Choroid plexus epithelial cell (primary cell): ENCODE measurements around the gene GRK6.

Experiments
- DNase-seq: peaks from one replicate; pipeline ENCODE4 v3.0.0-alpha.2; 2010; ENCODE audit warnings: low read depth
- H3K4me3 ChIP-seq: 2 replicates; pipeline ENCODE4 v1.5.1; 2011; ENCODE audit warnings: low read depth, mild to moderate bottlenecking, control low read depth, low read length, moderate library complexity
- CTCF ChIP-seq: conservative IDR thresholded peaks from 2 replicates; pipeline ENCODE4 v1.5.1; 2011; ENCODE audit warnings: low read depth, mild to moderate bottlenecking, control low read depth, inconsistent platforms, low read length, moderate library complexity

GRK6 gene

GRCh38 chr5:177473443-177474001 lies 47.0 kb downstream of the GRK6 start, which contains the start of gene DBN1:
Gene DBN1 (minus strand): TSS chr5:177473634. CDS start chr5:177473521, 113 bp downstream.
- H3K4me3 ChIP-seq = peak within 1 kb of the TSS; percentile 83
- no peak for TF ChIP-seq CTCF
- peak; percentile 60 for DNase-seq

- no peak for DNase-seq
- no peak for TF ChIP-seq CTCF
- peak overlapping the region; percentile 83 for H3K4me3 ChIP-seq
These were observed 47.6 kb downstream of the GRK6 start for GRCh38 chr5:177474002-177474476.

- TF ChIP-seq CTCF = no peak
- no peak overlapping the region for H3K4me3 ChIP-seq
- DNase-seq = peak; percentile 19
These were observed 48.5 kb downstream of the GRK6 start for GRCh38 chr5:177474846-177475562.

- H3K4me3 ChIP-seq = no peak overlapping the region
- no peak for DNase-seq
These were observed 49.3 kb downstream of the GRK6 start for GRCh38 chr5:177475563-177476427.

GRCh38 chr5:177476531-177477233 lies 50.2 kb downstream of the GRK6 start:
- TF ChIP-seq CTCF = no peak
- no peak overlapping the region for H3K4me3 ChIP-seq

More at GRCh38 chr5:177475563-177476427, 49.3 kb downstream of the GRK6 start:
- TF ChIP-seq CTCF = no peak

GRCh38 chr5:177477701-177478477 lies 51.4 kb downstream of the GRK6 start:
- peak; percentile 48 for DNase-seq
- TF ChIP-seq CTCF = no peak
- H3K4me3 ChIP-seq = no peak overlapping the region

More at GRCh38 chr5:177476531-177477233, 50.2 kb downstream of the GRK6 start:
- DNase-seq = peak; percentile 56
